ENCODE measurements around the gene HASPIN.

The HASPIN gene

GRCh38 chr17:3763777-3764170 is 40.1 kb downstream of the HASPIN start:
- no peak for DNase-seq (ENCODE audit: low spot score)

GRCh38 chr17:3765981-3766380 is 42.3 kb downstream of the HASPIN start:
- DNase-seq (ENCODE audit: low spot score): no peak

GRCh38 chr17:3766779-3767178 is 43.1 kb downstream of the HASPIN start:
- no peak for DNase-seq (ENCODE audit: low spot score)

- no peak for DNase-seq (ENCODE audit: low spot score)
These were observed 44.6 kb downstream of the HASPIN start for GRCh38 chr17:3768341-3768740.

- DNase-seq (ENCODE audit: low spot score): no peak
These were observed 45.1 kb downstream of the HASPIN start for GRCh38 chr17:3768769-3769168.

GRCh38 chr17:3770466-3770865 is 46.8 kb downstream of the HASPIN start:
- DNase-seq (ENCODE audit: low spot score): no peak

- DNase-seq (ENCODE audit: low spot score): no peak
These were observed 47.4 kb downstream of the HASPIN start for GRCh38 chr17:3771140-3771539.

- no peak for DNase-seq (ENCODE audit: low spot score)
These were observed 49.1 kb downstream of the HASPIN start for GRCh38 chr17:3772764-3773163.

GRCh38 chr17:3773511-3773910 is 49.8 kb downstream of the HASPIN start:
- DNase-seq (ENCODE audit: low spot score): no peak

- DNase-seq (ENCODE audit: low spot score): no peak
These were observed 50.3 kb downstream of the HASPIN start for GRCh38 chr17:3773966-3774365.

Data from SK-N-DZ (cell line).